NCI-H2196 (cell line): ENCODE measurements around the gene LYRM9.
"Not testable (repeated sequence)": the region's sequence is repeated elsewhere in the genome, so short reads cannot be mapped to it uniquely, and the experiment has no call there.

Experiments
- DNase-seq: peaks from one replicate; lab custom pipeline; 2025; ENCODE audit not compliant: unreplicated experiment; lab: John Stamatoyannopoulos, UW

LYRM9 gene

GRCh38 chr17:27845264-27846041, 47.7 kb downstream of the LYRM9 start:
- no peak for DNase-seq

DNA sequence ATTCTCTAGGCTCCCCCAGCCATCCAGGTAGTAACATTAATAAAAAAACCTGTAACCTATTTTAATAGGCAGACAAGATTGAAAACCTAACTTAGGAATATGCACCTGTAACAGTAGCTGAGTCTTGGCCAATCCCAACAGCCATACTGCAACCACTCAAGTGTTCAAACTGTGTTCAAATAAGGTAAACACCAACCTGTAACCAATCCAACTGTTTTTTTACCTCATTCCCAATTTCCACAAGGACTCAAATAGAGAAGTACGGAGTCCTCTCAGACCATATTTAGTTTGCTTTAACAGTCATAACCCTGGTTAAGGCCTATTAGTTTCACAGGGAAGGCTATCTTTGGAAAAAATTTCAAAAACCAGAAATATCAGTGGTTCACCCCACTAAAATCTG, 52.5 kb downstream of the LYRM9 start:
- no peak for DNase-seq

- DNase-seq, result not testable (repeated sequence)
Observed at GRCh38 chr17:27840406-27840678, 52.8 kb downstream of the LYRM9 start.

GRCh38 chr17:27839571-27840405, 53.4 kb downstream of the LYRM9 start:
- not testable (repeated sequence) for DNase-seq

- not testable (repeated sequence) for DNase-seq
Observed at GRCh38 chr17:27838607-27839006, 54.6 kb downstream of the LYRM9 start.

GRCh38 chr17:27837769-27838168, 55.4 kb downstream of the LYRM9 start:
- not testable (repeated sequence) for DNase-seq

- no peak for DNase-seq
Observed at GRCh38 chr17:27836651-27837050, 56.5 kb downstream of the LYRM9 start.

GRCh38 chr17:27834571-27834970, 58.6 kb downstream of the LYRM9 start:
- no peak for DNase-seq

DNA sequence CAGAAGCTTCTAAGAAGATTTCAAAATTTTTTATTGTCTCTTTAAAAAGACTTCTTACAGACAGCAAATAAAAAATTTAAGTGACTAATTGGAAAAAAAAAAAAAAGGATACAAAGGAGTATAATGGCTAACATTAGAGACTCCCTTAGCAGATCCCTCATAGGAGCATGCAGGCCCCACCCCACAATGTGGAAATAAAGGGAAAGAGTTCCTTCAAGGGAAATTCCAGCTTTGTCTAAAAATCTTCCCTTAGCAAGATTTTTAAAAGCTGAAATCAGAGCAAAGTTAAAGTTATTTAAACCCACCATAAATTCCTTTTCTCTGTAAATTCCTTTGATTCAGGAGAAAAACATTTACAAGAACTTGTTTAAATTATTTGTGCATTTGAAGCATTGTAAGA, 60.3 kb downstream of the LYRM9 start:
- DNase-seq, result no peak

- DNase-seq, result not testable (repeated sequence)
Observed at GRCh38 chr17:27829888-27830287, 63.3 kb downstream of the LYRM9 start.

GRCh38 chr17:27829143-27829711, 63.9 kb downstream of the LYRM9 start:
- not testable (repeated sequence) for DNase-seq
